ENCODE measurements around the gene C14orf93. TPM values are rescaled to one million over a fixed set of nuclear protein-coding genes. Genes with fewer than 3 reads are reported as not detected.
A peak's percentile ranks its signal among the peaks of the same experiment; 100 is the strongest.

C14orf93 gene, protein sequence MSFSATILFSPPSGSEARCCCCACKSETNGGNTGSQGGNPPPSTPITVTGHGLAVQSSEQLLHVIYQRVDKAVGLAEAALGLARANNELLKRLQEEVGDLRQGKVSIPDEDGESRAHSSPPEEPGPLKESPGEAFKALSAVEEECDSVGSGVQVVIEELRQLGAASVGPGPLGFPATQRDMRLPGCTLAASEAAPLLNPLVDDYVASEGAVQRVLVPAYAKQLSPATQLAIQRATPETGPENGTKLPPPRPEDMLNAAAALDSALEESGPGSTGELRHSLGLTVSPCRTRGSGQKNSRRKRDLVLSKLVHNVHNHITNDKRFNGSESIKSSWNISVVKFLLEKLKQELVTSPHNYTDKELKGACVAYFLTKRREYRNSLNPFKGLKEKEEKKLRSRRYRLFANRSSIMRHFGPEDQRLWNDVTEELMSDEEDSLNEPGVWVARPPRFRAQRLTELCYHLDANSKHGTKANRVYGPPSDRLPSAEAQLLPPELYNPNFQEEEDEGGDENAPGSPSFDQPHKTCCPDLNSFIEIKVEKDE
- total RNA-seq, result 11.4 and 12.4 TPM in 2 replicates
- long read RNA-seq, transcript C14orf93-207 (7 exons, 1,986 nt), result minor isoform, 5 of 63 reads
- long read RNA-seq, transcript C14orf93-201 (7 exons, 3,354 nt), result major isoform, 32 of 63 reads
- long read RNA-seq, partial matches to known transcripts, result 2 of 63 reads
- long read RNA-seq, other reads (novel, unspliced or antisense), result 20 of 63 reads

DNA sequence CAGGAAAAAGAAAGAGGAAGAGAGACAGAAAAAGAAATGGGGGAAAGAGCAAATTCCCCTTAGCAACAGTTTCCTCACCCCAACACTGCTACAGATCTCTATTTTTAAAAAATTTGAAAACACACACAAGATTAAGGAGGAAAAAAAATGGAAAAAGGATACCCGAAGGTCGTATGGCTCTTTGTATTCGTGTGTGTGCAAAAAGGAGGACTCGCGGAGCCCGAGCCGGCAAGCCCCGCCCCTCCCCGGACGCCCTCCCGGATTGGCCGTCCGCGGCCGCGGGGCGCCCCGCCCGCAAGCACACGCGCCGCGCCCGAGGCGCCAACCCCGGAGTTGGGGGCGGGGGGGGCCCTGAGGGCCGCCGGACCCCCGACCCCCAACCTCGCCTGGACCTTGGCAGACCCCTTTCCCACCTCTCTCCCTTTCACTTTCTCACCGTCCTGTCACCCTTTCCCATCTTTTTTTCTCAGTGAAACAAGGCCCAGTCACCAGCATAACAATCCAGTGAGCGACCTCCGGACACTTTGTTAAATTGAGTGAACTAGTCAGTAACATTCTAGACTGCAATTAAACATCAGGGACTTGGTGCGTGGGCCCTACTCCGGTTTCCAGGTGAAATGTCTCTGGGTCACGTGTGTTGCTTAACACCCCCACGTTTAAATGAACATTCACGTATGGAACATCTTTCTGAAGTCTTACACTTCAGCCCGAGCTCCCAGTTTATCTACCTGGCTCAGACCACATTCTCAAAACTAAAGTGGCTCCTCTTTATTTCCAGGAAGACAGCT lies at the start of gene C14orf93:
Gene C14orf93, minus strand, starts transcription at position 205 of the 788 bp plus-strand sequence. CDS start 11,120 bp downstream, outside the sequence.
- H3K4me1 Mint-ChIP-seq (ENCODE audit: unreplicated experiment), result peaks cover 40% of the 10 kb centered on the region

DNA sequence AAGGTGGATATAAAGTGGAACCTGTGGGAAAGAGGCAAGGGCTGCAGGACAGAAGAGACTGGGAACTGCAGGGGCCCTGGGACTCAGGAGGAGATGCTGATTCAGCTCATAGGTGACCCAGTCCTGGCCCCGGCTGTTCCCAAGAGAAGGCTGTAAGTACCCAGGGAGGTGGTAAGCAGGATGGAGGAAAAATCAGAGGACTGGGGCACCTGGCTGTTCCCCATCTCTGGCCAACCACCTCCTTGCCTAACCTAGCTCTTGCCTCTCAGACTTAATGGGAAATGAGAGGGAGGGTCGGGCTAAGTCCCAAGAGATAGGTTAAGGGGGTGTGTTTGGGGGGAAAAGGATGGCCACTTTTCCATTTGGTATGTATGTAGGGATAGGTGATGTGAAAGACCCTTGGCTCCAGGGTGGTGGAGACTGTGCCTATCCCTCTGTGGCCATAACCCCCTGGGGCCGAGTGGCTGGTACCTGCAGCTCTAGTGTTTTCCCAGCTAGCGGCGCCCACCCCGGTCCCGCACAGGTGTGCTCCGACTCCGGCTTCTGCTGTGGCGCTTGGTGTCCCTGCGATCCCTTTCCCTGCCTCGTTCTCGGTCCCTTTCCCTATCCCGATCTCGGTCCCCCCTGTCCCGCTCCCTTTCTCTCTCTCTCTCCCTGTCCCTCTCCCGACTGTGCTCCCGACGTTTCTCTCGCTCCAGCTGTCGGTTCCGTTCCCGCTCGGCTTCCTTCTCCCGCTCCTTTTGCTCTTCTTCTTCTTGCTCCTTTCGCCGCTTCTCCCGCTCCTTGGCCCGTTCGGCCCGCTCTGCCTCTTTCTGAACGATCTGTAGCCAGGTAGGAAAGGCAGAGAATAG lies 48.9 kb upstream of the C14orf93 start:
- H3K27me3 Mint-ChIP-seq (ENCODE audit: unreplicated experiment), result no peaks in the 10 kb centered on the region

More for the DNA sequence above, at the start of gene C14orf93:
- peak; percentile 89 for DNase-seq (ENCODE audit: extremely low spot score, unreplicated experiment)
- Mint-ChIP-seq H3K4me3 (ENCODE audit: unreplicated experiment) (peak within 1 kb of the TSS; percentile 93), H3K36me3 (ENCODE audit: unreplicated experiment) (no peaks in the 10 kb centered on the region), H3K27me3 (ENCODE audit: unreplicated experiment) (no peaks in the 10 kb centered on the region), H3K27ac (ENCODE audit: unreplicated experiment) (peak within 1 kb of the TSS; percentile 99), H3K9me3 (ENCODE audit: unreplicated experiment) (no peaks in the 10 kb centered on the region)
- TF ChIP-seq, protein P1, sequence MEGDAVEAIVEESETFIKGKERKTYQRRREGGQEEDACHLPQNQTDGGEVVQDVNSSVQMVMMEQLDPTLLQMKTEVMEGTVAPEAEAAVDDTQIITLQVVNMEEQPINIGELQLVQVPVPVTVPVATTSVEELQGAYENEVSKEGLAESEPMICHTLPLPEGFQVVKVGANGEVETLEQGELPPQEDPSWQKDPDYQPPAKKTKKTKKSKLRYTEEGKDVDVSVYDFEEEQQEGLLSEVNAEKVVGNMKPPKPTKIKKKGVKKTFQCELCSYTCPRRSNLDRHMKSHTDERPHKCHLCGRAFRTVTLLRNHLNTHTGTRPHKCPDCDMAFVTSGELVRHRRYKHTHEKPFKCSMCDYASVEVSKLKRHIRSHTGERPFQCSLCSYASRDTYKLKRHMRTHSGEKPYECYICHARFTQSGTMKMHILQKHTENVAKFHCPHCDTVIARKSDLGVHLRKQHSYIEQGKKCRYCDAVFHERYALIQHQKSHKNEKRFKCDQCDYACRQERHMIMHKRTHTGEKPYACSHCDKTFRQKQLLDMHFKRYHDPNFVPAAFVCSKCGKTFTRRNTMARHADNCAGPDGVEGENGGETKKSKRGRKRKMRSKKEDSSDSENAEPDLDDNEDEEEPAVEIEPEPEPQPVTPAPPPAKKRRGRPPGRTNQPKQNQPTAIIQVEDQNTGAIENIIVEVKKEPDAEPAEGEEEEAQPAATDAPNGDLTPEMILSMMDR (IDR thresholded peaks at IDR 0.05), result no peak

DNA sequence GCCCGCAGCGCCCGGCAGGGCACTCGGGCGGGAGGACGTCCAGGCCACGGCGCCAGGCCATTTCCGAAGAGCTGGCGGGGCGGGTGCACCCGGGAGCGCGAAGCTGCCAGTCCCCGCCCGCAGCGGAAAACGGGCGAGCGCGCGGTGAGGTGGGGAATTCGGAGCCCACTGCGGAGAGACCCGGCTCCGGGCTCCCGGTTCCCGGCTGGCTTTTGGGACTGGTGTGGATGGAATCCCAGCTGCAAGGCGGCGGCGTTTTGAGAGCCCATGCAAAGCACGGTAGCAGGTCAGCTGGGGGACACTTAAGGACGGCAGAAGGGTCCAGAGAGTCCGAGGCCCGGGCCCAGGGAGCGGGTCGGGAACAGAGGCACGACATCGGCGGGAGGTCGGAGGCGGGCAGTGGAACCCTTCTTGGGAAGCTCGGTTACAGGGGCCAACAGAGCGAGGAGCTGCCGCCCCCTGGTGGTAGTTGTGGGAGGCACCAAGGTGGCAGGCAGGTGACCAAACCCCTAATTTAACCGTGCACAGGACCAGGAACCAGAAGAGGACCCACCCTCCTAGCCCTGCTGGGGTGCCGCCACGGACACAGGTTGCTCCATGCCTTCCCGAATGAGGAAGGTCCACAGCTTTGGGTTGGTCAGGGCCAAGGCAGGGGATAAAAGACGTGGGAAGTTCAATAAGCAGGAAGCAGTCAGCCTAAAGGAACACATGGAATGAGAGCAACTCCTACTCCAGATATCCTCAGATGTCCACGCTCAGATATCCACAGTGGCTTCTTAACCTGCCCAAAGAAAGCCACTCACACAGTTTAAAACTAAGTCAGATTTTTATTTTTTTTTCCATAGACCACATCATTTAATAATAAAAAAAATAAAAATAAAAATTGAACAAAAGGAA lies 48.1 kb upstream of the C14orf93 start:
- Mint-ChIP-seq H3K36me3 (ENCODE audit: unreplicated experiment) (peaks cover 19% of the 10 kb centered on the region), H3K4me3 (ENCODE audit: unreplicated experiment) (peak overlapping the region; percentile 81), H3K27me3 (ENCODE audit: unreplicated experiment) (no peaks in the 10 kb centered on the region), H3K4me1 (ENCODE audit: unreplicated experiment) (peaks cover 36% of the 10 kb centered on the region), H3K27ac (ENCODE audit: unreplicated experiment) (peak overlapping the region; percentile 77), H3K9me3 (ENCODE audit: unreplicated experiment) (no peaks in the 10 kb centered on the region)
- TF ChIP-seq, protein P1 (IDR thresholded peaks at IDR 0.05), result peak; percentile 95
- peak; percentile 95 for DNase-seq (ENCODE audit: extremely low spot score, unreplicated experiment)

More for the DNA sequence above, 48.9 kb upstream of the C14orf93 start:
- DNase-seq (ENCODE audit: extremely low spot score, unreplicated experiment), result no peak
- TF ChIP-seq, protein P1 (IDR thresholded peaks at IDR 0.05), result no peak
- Mint-ChIP-seq H3K27ac (ENCODE audit: unreplicated experiment) (no peak overlapping the region), H3K9me3 (ENCODE audit: unreplicated experiment) (no peaks in the 10 kb centered on the region), H3K4me1 (ENCODE audit: unreplicated experiment) (peaks cover 42% of the 10 kb centered on the region), H3K36me3 (ENCODE audit: unreplicated experiment) (peaks cover 27% of the 10 kb centered on the region), H3K4me3 (ENCODE audit: unreplicated experiment) (no peak overlapping the region)
